Germinal center (tissue), 1 donor: ENCODE measurements around the gene NR2F1-AS1.
"Not testable (repeated sequence)": the region's sequence is repeated elsewhere in the genome, so short reads cannot be mapped to it uniquely, and the experiment has no call there.

Experiments used
- DNase-seq: peaks from one replicate; pipeline ENCODE4 v3.0.0; 2012; ENCODE audit warnings: mixed read lengths, low spot score

Gene NR2F1-AS1

GRCh38 chr5:93428868-93429267 lies 152.2 kb downstream of the NR2F1-AS1 start:
- DNase-seq = no peak

- no peak for DNase-seq
These were observed 153.7 kb downstream of the NR2F1-AS1 start for GRCh38 chr5:93427316-93427715.

DNA sequence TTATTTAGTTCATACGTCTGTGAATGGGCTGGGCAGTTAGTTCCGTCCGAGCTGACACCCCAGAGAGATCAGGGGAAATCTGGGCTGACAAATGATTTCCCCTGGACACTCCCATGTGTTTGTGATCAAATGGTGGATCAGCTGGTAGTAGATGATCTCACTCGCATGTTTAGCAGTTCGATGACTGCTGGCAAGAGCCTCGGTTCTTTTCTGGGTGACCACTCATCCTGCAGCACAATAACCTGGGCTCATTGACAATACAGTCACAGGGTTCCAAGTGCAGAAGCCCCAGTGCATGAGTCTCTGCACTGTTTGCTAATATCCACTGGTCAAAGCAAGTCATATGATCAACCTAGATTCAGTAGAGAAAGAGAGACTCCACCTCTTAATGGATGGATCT lies 155.9 kb downstream of the NR2F1-AS1 start:
- DNase-seq = no peak

- no peak for DNase-seq
These were observed 157.7 kb downstream of the NR2F1-AS1 start for GRCh38 chr5:93423300-93423699.

DNA sequence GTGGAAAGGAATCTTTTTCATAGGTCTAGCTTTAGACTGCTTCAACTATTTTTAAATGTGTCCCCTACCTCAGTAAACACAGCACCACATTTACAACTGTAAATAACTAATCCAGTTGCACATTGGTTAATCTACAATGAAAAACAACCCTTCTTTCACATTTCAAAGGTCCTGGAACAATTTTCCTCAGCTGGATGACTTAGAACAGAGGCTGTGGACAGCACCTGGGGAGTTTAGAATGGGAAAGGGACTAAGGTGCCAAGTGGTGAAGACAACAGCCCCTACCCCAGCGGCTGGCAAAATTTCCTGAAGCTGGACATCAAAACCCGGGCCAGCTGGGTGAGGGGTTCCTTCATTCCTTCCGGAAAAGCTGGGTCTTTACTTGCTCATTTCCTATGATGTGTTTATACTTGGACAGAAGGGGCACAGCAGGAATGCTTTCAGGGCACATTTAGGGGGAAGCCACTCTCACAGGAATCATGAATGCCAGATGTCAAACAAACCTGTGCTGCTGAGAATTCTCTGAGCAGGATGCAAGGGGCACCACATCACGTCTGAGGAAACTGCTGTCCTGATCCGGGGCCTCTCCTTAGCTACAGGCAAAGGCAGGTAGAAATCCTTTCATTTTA lies 158.3 kb downstream of the NR2F1-AS1 start:
- no peak for DNase-seq

DNA sequence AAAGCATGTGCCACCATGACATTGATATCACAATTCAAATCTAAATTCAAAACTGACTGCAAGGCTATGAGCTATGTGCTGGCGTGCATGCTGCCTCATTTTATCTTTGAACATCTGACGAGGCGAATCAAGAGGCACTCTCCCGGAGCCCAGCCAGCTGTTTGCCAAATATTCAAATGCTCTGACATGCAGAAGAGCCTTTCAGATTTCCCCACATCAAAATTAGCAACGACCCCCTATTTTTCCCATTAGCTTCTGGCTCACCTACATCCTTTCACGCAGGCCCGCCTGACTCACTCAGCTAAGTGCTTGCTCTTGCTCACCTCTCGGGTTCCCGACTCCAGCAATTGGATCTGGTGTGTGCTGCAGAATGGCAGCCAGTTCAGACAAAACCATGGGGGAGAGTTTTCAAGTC lies 159.0 kb downstream of the NR2F1-AS1 start:
- DNase-seq = no peak

GRCh38 chr5:93421468-93421867 lies 159.6 kb downstream of the NR2F1-AS1 start:
- no peak for DNase-seq

DNA sequence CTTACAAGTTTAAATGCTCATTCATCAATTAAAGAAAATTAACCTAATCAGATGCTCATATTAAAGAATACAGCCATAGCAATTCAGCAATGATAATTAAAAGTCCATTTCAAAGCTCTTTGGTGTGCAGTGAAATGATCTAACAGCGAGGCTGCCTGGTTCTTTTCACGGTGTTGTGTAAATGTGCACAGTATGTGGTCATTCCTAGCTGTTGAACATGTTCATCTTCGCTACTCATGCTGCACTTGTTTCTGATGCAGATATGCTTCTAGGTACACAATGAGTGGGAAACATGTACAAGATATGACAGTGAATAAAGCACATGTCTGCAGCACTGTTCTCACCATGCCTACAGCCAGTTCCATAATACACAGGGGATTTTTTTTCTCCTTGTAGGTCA lies 163.5 kb downstream of the NR2F1-AS1 start:
- no peak for DNase-seq

GRCh38 chr5:93415819-93416218 lies 165.2 kb downstream of the NR2F1-AS1 start:
- no peak for DNase-seq

DNA sequence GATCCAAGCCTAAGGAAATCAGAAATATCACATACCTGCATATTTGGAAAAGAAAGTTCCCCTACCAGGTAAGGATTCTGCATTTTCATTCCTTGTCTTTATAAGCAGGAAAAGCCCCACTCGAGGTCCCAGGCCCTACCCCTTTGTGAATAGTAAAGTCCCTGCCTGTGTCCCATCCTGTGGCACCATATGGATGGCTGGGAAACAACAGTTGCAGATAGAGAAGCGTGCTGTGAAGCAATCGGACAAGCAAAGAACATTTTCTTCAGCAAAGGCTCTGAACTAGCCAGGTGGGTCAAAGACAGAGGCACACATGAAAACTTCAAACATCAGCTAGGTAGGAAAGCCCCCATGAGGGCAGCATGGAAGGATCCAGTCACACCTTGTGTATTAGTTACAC lies 169.3 kb downstream of the NR2F1-AS1 start:
- DNase-seq = no peak

GRCh38 chr5:93409691-93410090 lies 171.3 kb downstream of the NR2F1-AS1 start:
- DNase-seq = no peak

- no peak for DNase-seq
These were observed 173.6 kb downstream of the NR2F1-AS1 start for GRCh38 chr5:93407454-93407853.

- DNase-seq = no peak
These were observed 174.0 kb downstream of the NR2F1-AS1 start for GRCh38 chr5:93406971-93407401.

- DNase-seq = no peak
These were observed 176.8 kb downstream of the NR2F1-AS1 start for GRCh38 chr5:93404246-93404645.

- no peak for DNase-seq
These were observed 177.7 kb downstream of the NR2F1-AS1 start for GRCh38 chr5:93403141-93403928.

GRCh38 chr5:93402451-93402850 lies 178.6 kb downstream of the NR2F1-AS1 start:
- DNase-seq = no peak

DNA sequence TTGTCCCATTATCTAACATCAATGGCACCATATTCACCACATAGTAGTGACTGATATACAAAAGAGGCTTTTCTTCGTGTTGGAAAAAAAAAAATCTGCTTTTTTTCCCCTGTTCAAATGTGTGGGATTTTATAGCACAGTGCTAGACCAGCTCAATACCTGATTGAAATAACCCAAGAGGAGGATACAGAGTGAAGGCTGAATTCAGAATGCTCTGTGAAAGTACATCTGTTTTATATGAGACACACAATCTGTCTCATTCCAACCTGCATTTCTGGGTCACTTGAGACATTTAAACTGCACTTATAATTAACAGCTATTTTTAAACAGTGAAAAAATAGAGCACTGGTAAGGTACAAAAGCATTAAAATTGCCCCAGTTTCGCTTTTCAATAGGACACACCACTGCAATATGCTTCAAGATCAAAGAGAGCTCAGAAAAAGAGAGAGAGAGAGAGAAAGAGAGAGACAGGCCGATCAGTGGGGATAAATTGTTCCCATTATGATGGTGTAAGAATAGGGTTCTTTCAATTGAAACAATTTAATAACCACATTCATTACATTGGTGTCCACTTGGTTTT lies 179.3 kb downstream of the NR2F1-AS1 start:
- DNase-seq = no peak

DNA sequence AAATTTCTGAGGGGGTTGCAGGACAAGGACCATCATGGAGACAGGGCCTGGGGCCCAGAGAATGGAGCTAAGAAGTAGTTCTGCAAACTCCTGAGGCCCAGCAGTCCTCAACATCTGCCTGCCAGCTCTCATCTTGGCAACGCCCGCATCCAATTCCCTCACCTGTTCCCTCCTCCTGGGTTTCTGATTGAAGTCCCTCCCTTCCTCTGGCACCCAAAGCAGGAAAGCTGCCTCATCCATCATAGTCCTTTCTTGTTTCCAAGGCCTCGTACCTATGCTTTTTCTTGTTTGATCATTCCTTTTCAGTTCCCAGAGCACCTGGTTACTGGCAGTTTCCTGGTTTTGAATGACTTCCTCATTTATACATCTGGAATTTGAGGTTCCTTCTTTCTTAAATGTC lies 181.3 kb downstream of the NR2F1-AS1 start:
- DNase-seq = no peak

GRCh38 chr5:93395971-93396379 lies 185.0 kb downstream of the NR2F1-AS1 start:
- DNase-seq = no peak

- no peak for DNase-seq
These were observed 186.0 kb downstream of the NR2F1-AS1 start for GRCh38 chr5:93395010-93395409.

- no peak for DNase-seq
These were observed 186.7 kb downstream of the NR2F1-AS1 start for GRCh38 chr5:93394301-93394700.

DNA sequence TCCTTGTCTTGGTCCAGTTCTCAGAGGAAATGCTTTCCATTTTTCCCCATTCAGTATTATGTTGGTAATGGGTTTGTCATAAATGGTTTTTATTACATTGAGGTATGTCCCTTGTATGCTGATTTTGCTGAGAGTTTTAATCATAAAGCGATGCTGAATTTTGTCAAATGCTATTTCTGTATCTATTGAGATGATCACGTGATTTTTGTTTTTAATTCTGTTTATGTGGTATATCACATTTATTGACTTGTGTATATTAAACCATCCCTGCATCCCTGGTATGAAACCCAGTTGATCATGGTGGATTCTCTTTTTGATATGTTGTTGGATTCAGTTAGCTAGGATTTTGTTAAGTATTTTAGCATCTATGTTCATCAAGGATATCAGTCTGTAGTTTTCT lies 189.8 kb downstream of the NR2F1-AS1 start:
- DNase-seq = not testable (repeated sequence)

GRCh38 chr5:93385655-93386054 lies 195.4 kb downstream of the NR2F1-AS1 start:
- no peak for DNase-seq
